ENCODE measurements around the gene TXNRD2. TPM values are rescaled to one million over a fixed set of nuclear protein-coding genes. Genes with fewer than 3 reads are reported as not detected.
A peak's percentile ranks its signal among the peaks of the same experiment; 100 is the strongest.

Gene TXNRD2
- total RNA-seq, 1 donor from 2014 or later, result 47.5 TPM

GRCh38 chr22:19948057-19948760, 6.6 kb upstream of the TXNRD2 start:
- no peak overlapping the region for H3K4me3 ChIP-seq
- H3K27ac ChIP-seq, result no peak overlapping the region
- intact Hi-C loops (cut with DNase I), result no loop called here
- ATAC-seq (no peak), DNase-seq (peak; percentile 6)
- peaks cover 13% of the 10 kb centered on the region for H3K36me3 ChIP-seq
- no peaks in the 10 kb centered on the region for H3K9me3 ChIP-seq
- H3K27me3 ChIP-seq (ENCODE audit: low read depth), result no peaks in the 10 kb centered on the region
- TF ChIP-seq, protein P1, sequence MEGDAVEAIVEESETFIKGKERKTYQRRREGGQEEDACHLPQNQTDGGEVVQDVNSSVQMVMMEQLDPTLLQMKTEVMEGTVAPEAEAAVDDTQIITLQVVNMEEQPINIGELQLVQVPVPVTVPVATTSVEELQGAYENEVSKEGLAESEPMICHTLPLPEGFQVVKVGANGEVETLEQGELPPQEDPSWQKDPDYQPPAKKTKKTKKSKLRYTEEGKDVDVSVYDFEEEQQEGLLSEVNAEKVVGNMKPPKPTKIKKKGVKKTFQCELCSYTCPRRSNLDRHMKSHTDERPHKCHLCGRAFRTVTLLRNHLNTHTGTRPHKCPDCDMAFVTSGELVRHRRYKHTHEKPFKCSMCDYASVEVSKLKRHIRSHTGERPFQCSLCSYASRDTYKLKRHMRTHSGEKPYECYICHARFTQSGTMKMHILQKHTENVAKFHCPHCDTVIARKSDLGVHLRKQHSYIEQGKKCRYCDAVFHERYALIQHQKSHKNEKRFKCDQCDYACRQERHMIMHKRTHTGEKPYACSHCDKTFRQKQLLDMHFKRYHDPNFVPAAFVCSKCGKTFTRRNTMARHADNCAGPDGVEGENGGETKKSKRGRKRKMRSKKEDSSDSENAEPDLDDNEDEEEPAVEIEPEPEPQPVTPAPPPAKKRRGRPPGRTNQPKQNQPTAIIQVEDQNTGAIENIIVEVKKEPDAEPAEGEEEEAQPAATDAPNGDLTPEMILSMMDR (IDR thresholded peaks at IDR 0.05), result no peak
- peaks cover 43% of the 10 kb centered on the region for H3K4me1 ChIP-seq

GRCh38 chr22:19943082-19944026, 1.7 kb upstream of the TXNRD2 start:
- peaks cover 69% of the 10 kb centered on the region for H3K4me1 ChIP-seq
- H3K4me3 ChIP-seq, result peak overlapping the region; percentile 83
- no peaks in the 10 kb centered on the region for H3K36me3 ChIP-seq

GRCh38 chr22:19942157-19943081, 801 bp upstream of the TXNRD2 start:
- DNase-seq, result peak; percentile 67
- Histone ChIP-seq H3K27ac (peak overlapping the region; percentile 97), H3K9me3 (no peaks in the 10 kb centered on the region), H3K27me3 (ENCODE audit: low read depth) (no peaks in the 10 kb centered on the region), H3K4me1 (peaks cover 74% of the 10 kb centered on the region), H3K36me3 (no peaks in the 10 kb centered on the region), H3K4me3 (peak overlapping the region; percentile 83)
- peak; percentile 61 to 72 for ATAC-seq
- intact Hi-C loops (cut with DNase I), result no loop called here
- TF ChIP-seq, protein P1 (IDR thresholded peaks at IDR 0.05), result no peak

More at GRCh38 chr22:19943082-19944026, 1.7 kb upstream of the TXNRD2 start:
- intact Hi-C loops (cut with DNase I), result no loop called here
- TF ChIP-seq, protein P1 (IDR thresholded peaks at IDR 0.05), result no peak
- Histone ChIP-seq H3K27me3 (ENCODE audit: low read depth) (no peaks in the 10 kb centered on the region), H3K27ac (peak overlapping the region; percentile 97), H3K9me3 (no peaks in the 10 kb centered on the region)
- peak; percentile 34 to 63 for ATAC-seq
- peak; percentile 48 for DNase-seq

GRCh38 chr22:19940536-19941364, 868 bp downstream of the TXNRD2 start:
- Histone ChIP-seq H3K4me1 (peaks cover 62% of the 10 kb centered on the region), H3K9me3 (no peaks in the 10 kb centered on the region), H3K36me3 (no peaks in the 10 kb centered on the region), H3K4me3 (peak overlapping the region; percentile 83), H3K27me3 (ENCODE audit: low read depth) (no peaks in the 10 kb centered on the region), H3K27ac (peak overlapping the region; percentile 97)
- intact Hi-C loops (cut with DNase I), result no loop called here
- TF ChIP-seq, protein P1 (IDR thresholded peaks at IDR 0.05), result no peak
- DNase-seq, result peak; percentile 39
- ATAC-seq, result peak in 1 of 2 donors; percentile 1

All from lower lobe of right lung (tissue), 2 donors.